Panc1 (cell line): ENCODE data around the gene MTHFD1.

Experiments used
- CTCF ChIP-seq: fragments of 450-650 bp; IDR thresholded peaks from 2 replicates; pipeline ENCODE4 v1.5.1; 2017; ENCODE audit warnings: mild to moderate bottlenecking
- POLR2AphosphoS5 ChIP-seq: IDR thresholded peaks from 2 replicates; pipeline ENCODE4 v1.6.1; 2012; ENCODE audit warnings: mild to moderate bottlenecking, low read depth, low read length, moderate library complexity

GRCh38 chr14:64438181-64438841 lies 50.2 kb downstream of the MTHFD1 start:
- TF ChIP-seq CTCF, result no peak
- TF ChIP-seq POLR2AphosphoS5, result no peak
